T-cell (primary cell): ENCODE data around the gene SCMH1. TPM values are rescaled to one million over a fixed set of nuclear protein-coding genes. Genes with fewer than 3 reads are reported as not detected.

Source experiments
- ATAC-seq, 4 experiments: fragments of 200-7000 bp in 3 of 4; fragments of 150-1000 bp in 1 of 4; cut with Tn5 transposase; replicated peaks in 1 of 4; 1 replicate in 3 of 4; 2 replicates in 1 of 4; pipeline ENCODE4 v1.10.0; 2021; ENCODE audit warnings: moderate library complexity in 3 of 4, mild to moderate bottlenecking in 2 of 4, moderate number of reproducible peaks in 1 of 4
- CTCF ChIA-PET, 2 donors: fragments of 300-600 bp; sonication (Branson Sonifier 250); formaldehyde crosslinking; loops; one replicate each; lab custom pipeline; 2022; ENCODE audit warnings: antibody characterized with exemption in 2 of 2; lab: Charles Lee
- POLR2A ChIA-PET, 2 donors: fragments of 300-600 bp; sonication (Branson Sonifier 250); formaldehyde crosslinking; loops; one replicate each; lab custom pipeline; 2022; ENCODE audit warnings: antibody characterized with exemption in 2 of 2; lab: Charles Lee
- DNase-seq, 35 experiments: peaks; one replicate each; pipeline versions ENCODE4 v3.0.0 to v3.0.0-alpha.2; 2013 to 2023
- H3K27ac ChIP-seq: one replicate; pipeline ENCODE4 v1.5.1; 2013; ENCODE audit warnings: low read length
- H3K27me3 ChIP-seq, 2 experiments: replicated peaks in 1 of 2; 1 replicate in 1 of 2; 2 replicates in 1 of 2; pipeline versions ENCODE4 v1.6.1 to v1.7.0; 2013; ENCODE audit warnings: low read length in 1 of 2, mixed read lengths in 1 of 2; ENCODE audit not compliant: control insufficient read depth in 2 of 2, insufficient read depth in 2 of 2; ENCODE audit errors: extremely low read depth in 1 of 2
- H3K36me3 ChIP-seq, 2 donors: 1 replicate in 1 of 2; 2 replicates in 1 of 2; pipeline versions ENCODE4 v1.6.1 to v1.7.0; 2013; ENCODE audit warnings: low read length in 1 of 2; ENCODE audit not compliant: control insufficient read depth in 2 of 2, insufficient read depth in 1 of 2; ENCODE audit errors: extremely low read depth in 1 of 2
- H3K4me1 ChIP-seq, 2 experiments: 1 replicate in 1 of 2; 2 replicates in 1 of 2; pipeline versions ENCODE4 v1.6.1 to v1.7.0; 2013; ENCODE audit warnings: low read length in 2 of 2, mixed read lengths in 1 of 2; ENCODE audit not compliant: insufficient read depth in 2 of 2, control insufficient read depth in 1 of 2; ENCODE audit errors: extremely low read depth in 1 of 2
- H3K4me3 ChIP-seq, 2 donors: 1 replicate in 1 of 2; 2 replicates in 1 of 2; pipeline versions ENCODE4 v1.5.1 to v1.7.0; 2013; ENCODE audit warnings: mild to moderate bottlenecking in 2 of 2, low read length in 1 of 2, moderate library complexity in 1 of 2; ENCODE audit not compliant: control insufficient read depth in 1 of 2; ENCODE audit errors: extremely low read depth in 1 of 2
- H3K9me3 ChIP-seq: 2 replicates; pipeline ENCODE4 v1.7.0; 2013
- H3K27ac Mint-ChIP-seq, 2 donors: one replicate each; pipeline ENCODE4 v1.8.0; 2020 to 2021; ENCODE audit warnings: mild to moderate bottlenecking in 2 of 2, mixed read lengths in 2 of 2
- H3K27me3 Mint-ChIP-seq, 2 donors: one replicate each; pipeline ENCODE4 v1.8.0; 2021 to 2022; ENCODE audit warnings: mixed read lengths in 2 of 2
- H3K36me3 Mint-ChIP-seq: one replicate; pipeline ENCODE4 v1.8.0; 2021; ENCODE audit warnings: mixed read lengths
- H3K4me1 Mint-ChIP-seq, 3 donors: one replicate each; pipeline ENCODE4 v1.8.0; 2020 to 2022; ENCODE audit warnings: mixed read lengths in 3 of 3, mild to moderate bottlenecking in 1 of 3
- H3K4me3 Mint-ChIP-seq, 3 donors: one replicate each; pipeline ENCODE4 v1.8.0; 2020 to 2022; ENCODE audit warnings: mild to moderate bottlenecking in 3 of 3, mixed read lengths in 3 of 3, moderate library complexity in 3 of 3
- H3K9me3 Mint-ChIP-seq, 3 donors: one replicate each; pipeline ENCODE4 v1.8.0; 2020 to 2022; ENCODE audit warnings: mixed read lengths in 3 of 3
- WGBS: methylation state at CpG from one replicate; pipeline ENCODE4 v1.1.5; 2013; ENCODE audit warnings: missing lambda C conversion rate; ENCODE audit not compliant: insufficient coverage; 5-methylcytosine and 5-hydroxymethylcytosine counted together
- total RNA-seq, 35 experiments: library from RNA in 6 of 35; stranded (reverse) in 6 of 35; fragments of 120-200 nt in 1 of 35; gene quantifications; one replicate each; pipeline versions ENCODE4 v1.2.1 to v1.2.4 and lab custom pipeline; 2013 to 2026

SCMH1 gene
- total RNA-seq, 5 donors from 2014 or later (not counting 1 experiment from before 2014, with no cell fraction given) = 14.8 to 24.2 (median 19.6) TPM

GRCh38 chr1:40979241-40980067 lies 262.7 kb downstream of the SCMH1 start, which contains the start of gene CTPS1:
CTPS1 (plus strand) TSS chr1:40979696; CDS start chr1:40983291, 3,595 bp downstream.
- H3K27me3 ChIP-seq = no peaks in the 10 kb centered on the region
- H3K4me3 ChIP-seq = peak within 1 kb of the TSS; percentile 73 to 85
- peaks cover 11% of the 10 kb centered on the region for H3K36me3 Mint-ChIP-seq
- H3K27ac ChIP-seq = peak within 1 kb of the TSS; percentile 87
- peak; percentile 90 to 92 (median 90) for ATAC-seq
- peak within 1 kb of the TSS; percentile 82 to 92 for H3K27ac Mint-ChIP-seq
- H3K4me3 Mint-ChIP-seq = peak within 1 kb of the TSS; percentile 83 to 88 (median 87)
- WGBS = under 1% methylated on average over 96 of the region's 96 CpGs
- peaks cover 25 to 29% (median 27%) of the 10 kb centered on the region in 3 donors for H3K4me1 Mint-ChIP-seq
- ChIA-PET CTCF (interaction anchor here in 1 of 2 donors (0.7 to 2.6 kb wide), 3 partner anchors 11 to 130 kb away, joined by 3 to 17 read pairs (median 5); no protein-coding TSS in a partner anchor), POLR2A (interaction anchor here (0.6 to 1.5 kb wide), 3 partner anchors 24 to 939 kb away, joined by 3 to 6 read pairs (median 6); partner anchors contain the start of genes CAP1 (in 1 of the 2) and CITED4 (in 1 of the 2))
- H3K9me3 Mint-ChIP-seq = no peaks in the 10 kb centered on the region
- no peaks in the 10 kb centered on the region for H3K9me3 ChIP-seq
- peak; percentile 88 to 97 (median 95) for DNase-seq
- H3K36me3 ChIP-seq = peaks cover 0 to 7% of the 10 kb centered on the region in 2 donors
- H3K4me1 ChIP-seq = peaks cover 6 to 24% of the 10 kb centered on the region in 2 experiments
- no peaks in the 10 kb centered on the region for H3K27me3 Mint-ChIP-seq

- peak in 1 of 35 experiments; percentile 4 for DNase-seq
- POLR2A ChIA-PET = interaction anchor here (0.6 to 1.5 kb wide), 2 partner anchors 24 to 939 kb away, joined by 3 to 6 read pairs; partner anchors contain the start of gene CAP1 (in 1 of the 2)
Observed at GRCh38 chr1:40978886-40979240, 263.2 kb downstream of the SCMH1 start.

GRCh38 chr1:40977716-40978115 lies 264.4 kb downstream of the SCMH1 start:
- Mint-ChIP-seq H3K9me3 (no peaks in the 10 kb centered on the region), H3K4me3 (no peak overlapping the region), H3K27me3 (no peaks in the 10 kb centered on the region), H3K27ac (no peak overlapping the region), H3K4me1 (peaks cover 22 to 25% (median 24%) of the 10 kb centered on the region in 3 donors), H3K36me3 (no peaks in the 10 kb centered on the region)
- ATAC-seq (no peak), DNase-seq (no peak)
- no peaks in the 10 kb centered on the region for H3K36me3 ChIP-seq
- H3K27me3 ChIP-seq = no peaks in the 10 kb centered on the region
- H3K27ac ChIP-seq = no peak overlapping the region
- ChIA-PET CTCF (no interaction called here), POLR2A (no interaction called here)
- no peak overlapping the region for H3K4me3 ChIP-seq
- peaks cover 6 to 24% of the 10 kb centered on the region in 2 experiments for H3K4me1 ChIP-seq
- no CpG with 5 or more reads among the region's 1 CpG for WGBS
- no peaks in the 10 kb centered on the region for H3K9me3 ChIP-seq

More at GRCh38 chr1:40978886-40979240, 263.2 kb downstream of the SCMH1 start:
- Histone ChIP-seq H3K4me3 (peak overlapping the region; percentile 73 to 85), H3K27ac (peak overlapping the region; percentile 87), H3K36me3 (peaks cover 0 to 3% of the 10 kb centered on the region in 2 donors), H3K27me3 (no peaks in the 10 kb centered on the region), H3K9me3 (no peaks in the 10 kb centered on the region), H3K4me1 (peaks cover 6 to 24% of the 10 kb centered on the region in 2 experiments)
- 51% methylated on average over 17 of the region's 17 CpGs for WGBS
- Mint-ChIP-seq H3K4me1 (peaks cover 25 to 27% (median 26%) of the 10 kb centered on the region in 3 donors), H3K4me3 (peak overlapping the region; percentile 79 to 87 (median 82)), H3K36me3 (peaks cover 5% of the 10 kb centered on the region), H3K9me3 (no peaks in the 10 kb centered on the region), H3K27me3 (no peaks in the 10 kb centered on the region), H3K27ac (peak overlapping the region in 1 of 2 donors; percentile 90)
- CTCF ChIA-PET = interaction anchor here in 1 of 2 donors (1.1 to 2.6 kb wide), 2 partner anchors 10 to 25 kb away, joined by 3 to 17 read pairs; no protein-coding TSS in a partner anchor
- ATAC-seq = no peak

Other genes with a start within 250 kb of the SCMH1 start
- gene SLFNL1, start 220.6 kb downstream of the SCMH1 start, total RNA-seq = under 1 TPM; 0.25 to 0.98 (median 0.82) TPM
- under 1 TPM in 3 of 5 donors, not detected in 2; 0.13 to 0.70 (median 0.63) TPM for gene FOXO6, start 119.1 kb upstream of the SCMH1 start, total RNA-seq
- not detected for gene EDN2, start 242.4 kb upstream of the SCMH1 start, total RNA-seq